ENCODE measurements around the gene CHRDL2.

CHRDL2 gene

DNA sequence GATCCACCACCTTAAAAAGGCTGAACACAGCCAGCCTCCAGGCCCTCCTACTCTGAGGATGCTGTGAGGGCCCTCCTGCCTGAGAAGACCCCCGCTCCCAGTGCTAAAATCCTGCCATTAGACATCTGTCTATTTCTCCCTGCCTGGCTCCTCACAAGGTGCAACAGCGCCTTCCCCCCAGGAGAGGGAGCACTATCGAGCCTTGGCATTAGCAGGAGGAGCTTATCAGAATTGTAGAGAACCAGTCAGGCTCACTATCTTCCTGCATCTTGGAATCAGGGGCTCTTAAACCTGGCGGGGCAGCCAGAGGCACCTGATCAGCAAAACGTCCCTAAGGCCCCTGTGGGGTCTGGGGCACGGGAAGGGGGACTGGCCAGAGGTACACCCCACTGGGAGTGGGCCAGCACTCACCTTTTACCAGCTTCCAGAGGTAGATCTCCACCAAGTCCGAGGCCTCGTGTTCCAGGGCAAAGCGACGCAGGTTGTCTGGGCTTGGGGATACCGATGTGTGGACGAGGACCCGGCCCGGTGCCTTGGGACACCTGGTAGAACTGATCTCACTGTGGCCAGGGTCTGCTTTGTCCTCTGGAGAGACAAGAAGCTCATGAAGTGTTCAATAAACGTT is 28.7 kb downstream of the CHRDL2 start:
- DNase-seq (ENCODE audit: insufficient read length, low spot score) (peak; percentile 87), FAIRE-seq (peak; percentile 66)
- TF ChIP-seq, protein P1, sequence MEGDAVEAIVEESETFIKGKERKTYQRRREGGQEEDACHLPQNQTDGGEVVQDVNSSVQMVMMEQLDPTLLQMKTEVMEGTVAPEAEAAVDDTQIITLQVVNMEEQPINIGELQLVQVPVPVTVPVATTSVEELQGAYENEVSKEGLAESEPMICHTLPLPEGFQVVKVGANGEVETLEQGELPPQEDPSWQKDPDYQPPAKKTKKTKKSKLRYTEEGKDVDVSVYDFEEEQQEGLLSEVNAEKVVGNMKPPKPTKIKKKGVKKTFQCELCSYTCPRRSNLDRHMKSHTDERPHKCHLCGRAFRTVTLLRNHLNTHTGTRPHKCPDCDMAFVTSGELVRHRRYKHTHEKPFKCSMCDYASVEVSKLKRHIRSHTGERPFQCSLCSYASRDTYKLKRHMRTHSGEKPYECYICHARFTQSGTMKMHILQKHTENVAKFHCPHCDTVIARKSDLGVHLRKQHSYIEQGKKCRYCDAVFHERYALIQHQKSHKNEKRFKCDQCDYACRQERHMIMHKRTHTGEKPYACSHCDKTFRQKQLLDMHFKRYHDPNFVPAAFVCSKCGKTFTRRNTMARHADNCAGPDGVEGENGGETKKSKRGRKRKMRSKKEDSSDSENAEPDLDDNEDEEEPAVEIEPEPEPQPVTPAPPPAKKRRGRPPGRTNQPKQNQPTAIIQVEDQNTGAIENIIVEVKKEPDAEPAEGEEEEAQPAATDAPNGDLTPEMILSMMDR (IDR thresholded peaks at IDR 0.05; ENCODE audit: insufficient read depth, missing control alignments) = peak; percentile 96

DNA sequence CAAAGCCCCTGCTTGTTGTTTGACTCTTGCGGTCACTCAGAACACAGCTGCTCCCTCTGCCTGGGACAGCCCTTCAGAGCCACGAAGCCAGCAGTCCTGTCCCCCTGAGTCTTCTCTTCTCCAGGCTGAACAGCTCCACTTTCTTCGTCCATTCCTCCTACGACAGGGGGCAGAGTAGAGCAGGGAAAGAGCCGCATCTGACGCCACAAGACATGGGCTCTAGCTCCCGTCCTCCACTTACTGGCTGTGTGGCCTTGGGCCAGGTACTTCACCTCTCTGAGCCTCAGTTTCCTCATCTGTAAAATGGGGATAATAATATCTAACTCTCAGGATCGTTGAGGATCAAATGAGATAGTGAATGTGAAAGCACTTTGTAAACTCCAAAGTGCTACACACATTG is 29.9 kb downstream of the CHRDL2 start:
- TF ChIP-seq, protein P1 (IDR thresholded peaks at IDR 0.05; ENCODE audit: insufficient read depth, missing control alignments) = peak; percentile 17
- FAIRE-seq (no peak), DNase-seq (ENCODE audit: insufficient read length, low spot score) (no peak)

DNA sequence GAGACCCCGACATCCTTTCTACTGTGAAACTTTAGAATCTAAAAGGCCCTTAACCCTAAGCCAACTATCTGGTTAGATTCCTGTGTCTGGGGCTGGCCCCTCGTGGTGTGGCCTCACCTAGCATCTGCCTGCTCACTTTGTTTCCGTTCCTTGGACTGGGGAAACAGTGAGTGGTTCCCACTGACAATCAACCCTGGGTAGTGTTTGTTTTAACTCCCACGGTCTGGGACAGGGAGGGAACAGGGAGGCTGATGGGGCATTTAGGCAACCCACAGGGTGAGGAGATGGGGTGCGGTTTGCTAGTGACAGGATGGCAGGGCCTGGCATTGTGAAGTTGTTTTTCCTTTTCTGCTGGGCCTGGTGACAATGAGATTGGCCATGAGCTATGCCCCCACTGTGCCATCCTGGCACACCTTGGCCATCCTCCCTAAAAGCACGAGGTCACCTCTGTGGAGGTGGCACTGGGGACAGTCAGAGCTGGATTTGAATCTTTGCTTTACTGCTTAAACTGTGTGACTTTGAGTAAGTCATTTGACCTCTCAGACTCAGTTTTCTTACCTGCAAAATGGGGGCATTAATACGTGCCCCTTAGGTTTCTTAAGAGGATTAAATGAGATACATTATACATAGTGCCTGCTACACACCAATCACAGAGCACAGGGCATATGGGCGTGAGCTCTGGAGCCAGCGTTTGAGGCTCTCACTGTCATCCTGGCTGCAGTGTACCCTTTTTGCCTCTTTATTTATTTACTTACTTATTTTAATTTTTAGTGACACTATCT is 31.4 kb downstream of the CHRDL2 start:
- DNase-seq (ENCODE audit: insufficient read length, low spot score) (no peak), FAIRE-seq (no peak)
- TF ChIP-seq, protein P1 (IDR thresholded peaks at IDR 0.05; ENCODE audit: insufficient read depth, missing control alignments) = no peak

DNA sequence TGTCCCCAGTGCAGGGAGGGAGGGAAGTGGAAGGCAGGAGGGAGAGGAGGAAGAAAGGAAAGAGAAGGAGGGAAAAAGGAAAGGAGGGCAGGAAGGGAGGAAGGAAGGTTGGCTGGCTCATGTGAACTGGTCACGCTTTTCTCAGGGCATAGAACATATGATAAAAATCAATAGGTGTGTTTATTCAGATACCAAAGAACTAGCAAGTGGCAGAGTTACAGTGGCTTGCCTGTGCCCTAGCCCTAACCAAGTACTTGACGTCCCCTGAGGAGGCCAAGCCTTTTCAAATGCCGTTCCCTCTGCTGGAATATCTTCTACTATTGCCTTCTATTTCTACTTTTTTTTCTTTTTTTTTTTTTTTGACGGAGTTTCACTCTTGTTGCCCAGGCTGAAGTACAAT is 33.5 kb downstream of the CHRDL2 start:
- TF ChIP-seq, protein P1 (IDR thresholded peaks at IDR 0.05; ENCODE audit: insufficient read depth, missing control alignments) = no peak
- FAIRE-seq (no peak), DNase-seq (ENCODE audit: insufficient read length, low spot score) (no peak)

DNA sequence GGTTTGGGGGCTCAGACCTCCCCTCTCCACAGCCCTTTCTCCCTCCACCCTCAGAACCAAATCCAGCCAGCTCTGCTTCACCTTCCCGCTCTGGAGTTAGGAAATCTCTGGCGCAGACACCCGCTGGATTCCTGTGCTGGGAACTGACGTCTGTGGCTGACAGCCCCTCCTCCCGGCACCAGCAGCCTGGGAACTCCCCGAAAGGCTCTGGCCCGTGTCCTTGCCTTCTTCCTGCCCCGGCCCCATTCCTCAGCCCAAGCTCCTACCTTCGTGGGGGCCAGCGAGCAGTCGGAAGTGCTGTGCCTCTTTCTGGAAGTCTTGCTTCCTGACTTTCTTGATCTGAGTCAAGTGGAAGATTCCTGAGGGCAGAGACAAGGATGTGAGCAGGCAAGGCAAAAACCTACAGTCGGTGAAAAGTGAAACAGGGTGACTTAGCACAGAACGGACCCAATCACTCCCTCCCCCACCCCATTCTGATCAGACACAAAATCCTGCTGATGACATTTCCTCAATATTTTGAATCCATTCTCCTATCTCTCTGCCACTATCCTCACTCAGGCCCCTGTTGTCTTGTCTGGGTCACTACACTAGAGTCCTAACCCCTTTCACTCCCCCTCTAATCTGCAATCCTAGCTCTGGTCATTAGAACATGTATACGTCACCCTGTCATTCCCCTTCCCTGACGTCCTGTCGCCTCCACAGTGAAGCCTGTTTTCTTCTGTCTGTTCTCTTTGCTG is 34.1 kb downstream of the CHRDL2 start:
- FAIRE-seq (no peak), DNase-seq (ENCODE audit: insufficient read length, low spot score) (no peak)
- TF ChIP-seq, protein P1 (IDR thresholded peaks at IDR 0.05; ENCODE audit: insufficient read depth, missing control alignments) = no peak

DNA sequence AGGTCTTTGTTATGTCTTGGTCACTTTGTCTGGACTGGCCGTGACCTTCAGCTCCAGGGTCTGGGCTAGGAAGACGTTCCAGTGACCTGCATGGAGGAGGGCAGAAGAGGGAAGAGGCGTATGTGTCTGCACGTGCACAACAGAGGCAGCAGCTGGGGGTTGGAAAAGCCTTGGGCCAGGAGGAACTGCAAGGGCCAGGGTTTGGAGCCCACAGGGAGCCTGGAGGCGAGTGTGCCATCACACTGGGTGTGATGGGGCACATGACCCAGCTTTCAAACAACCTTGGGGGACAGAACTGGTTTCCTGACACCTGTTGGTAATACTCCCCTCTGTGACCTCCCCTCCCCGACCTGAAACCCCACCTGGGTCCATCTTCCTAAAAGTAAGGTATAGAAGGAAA is 34.7 kb downstream of the CHRDL2 start:
- DNase-seq (ENCODE audit: insufficient read length, low spot score) (no peak), FAIRE-seq (no peak)
- TF ChIP-seq, protein P1 (IDR thresholded peaks at IDR 0.05; ENCODE audit: insufficient read depth, missing control alignments) = no peak
